SIG-M5 treated with dmso at 0.1 percent for 504 hours (cell line): ENCODE results near the gene ZNF792.
A peak's percentile ranks its signal among the peaks of the same experiment; 100 is the strongest.
"Not testable (repeated sequence)": the region's sequence is repeated elsewhere in the genome, so short reads cannot be mapped to it uniquely, and the experiment has no call there.

Source experiments
- DNase-seq: peaks from one replicate; lab custom pipeline; 2025; ENCODE audit not compliant: unreplicated experiment; lab: John Stamatoyannopoulos, UW

The ZNF792 gene

DNA sequence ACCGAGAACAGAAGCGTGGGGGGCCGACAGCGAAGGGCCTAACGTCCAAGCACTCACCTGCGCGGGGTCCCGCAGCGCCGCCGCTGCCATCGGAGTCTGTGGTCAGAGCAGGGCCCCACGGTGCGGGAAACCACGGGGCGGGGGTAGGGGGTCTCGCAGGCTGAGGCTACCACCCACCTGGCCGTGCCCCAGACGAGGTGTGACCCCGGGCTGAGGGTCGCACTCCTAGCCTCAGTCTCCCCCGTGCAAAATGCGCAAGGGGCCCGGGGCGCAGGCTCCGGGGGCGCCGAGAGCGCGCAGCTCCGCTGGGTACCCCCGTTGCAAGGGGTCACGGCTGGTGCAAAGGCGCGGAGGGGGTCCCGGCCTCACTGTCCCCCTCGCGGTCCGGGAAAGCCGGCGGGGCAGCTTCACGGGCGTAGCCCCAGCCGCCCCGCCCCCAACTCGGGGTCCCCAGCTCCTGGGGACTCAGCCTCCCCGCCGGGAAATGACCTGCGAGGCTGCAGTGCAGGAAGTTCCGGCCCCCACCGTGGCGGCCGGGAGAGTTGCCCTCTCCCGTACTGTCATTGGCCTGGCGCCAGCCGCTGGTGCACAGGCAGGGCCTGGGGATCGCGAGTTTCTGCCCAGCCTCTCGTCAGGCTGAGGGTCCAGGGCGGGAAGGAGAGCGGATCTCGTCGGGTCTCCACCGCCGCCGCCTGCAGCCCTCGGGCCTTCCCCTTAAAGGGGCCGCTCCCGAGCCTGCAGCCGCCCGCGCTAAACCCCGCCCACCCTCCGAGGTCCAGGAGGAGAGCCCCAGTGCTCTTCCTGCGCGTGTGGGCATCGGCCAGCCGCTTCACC lies at the start of gene ZNF792:
TSS of gene ZNF792 (minus strand) at position 657 of the 834 bp plus-strand sequence. CDS start at position 90, 567 bp downstream.
- DNase-seq = no peak

- DNase-seq = peak; percentile 24
These were observed 49.2 kb upstream of the ZNF792 start for GRCh38 chr19:35013041-35013819.

GRCh38 chr19:35011737-35012682 lies 48.0 kb upstream of the ZNF792 start:
- no peak for DNase-seq

GRCh38 chr19:35011091-35011689 lies 47.2 kb upstream of the ZNF792 start:
- DNase-seq = no peak

DNA sequence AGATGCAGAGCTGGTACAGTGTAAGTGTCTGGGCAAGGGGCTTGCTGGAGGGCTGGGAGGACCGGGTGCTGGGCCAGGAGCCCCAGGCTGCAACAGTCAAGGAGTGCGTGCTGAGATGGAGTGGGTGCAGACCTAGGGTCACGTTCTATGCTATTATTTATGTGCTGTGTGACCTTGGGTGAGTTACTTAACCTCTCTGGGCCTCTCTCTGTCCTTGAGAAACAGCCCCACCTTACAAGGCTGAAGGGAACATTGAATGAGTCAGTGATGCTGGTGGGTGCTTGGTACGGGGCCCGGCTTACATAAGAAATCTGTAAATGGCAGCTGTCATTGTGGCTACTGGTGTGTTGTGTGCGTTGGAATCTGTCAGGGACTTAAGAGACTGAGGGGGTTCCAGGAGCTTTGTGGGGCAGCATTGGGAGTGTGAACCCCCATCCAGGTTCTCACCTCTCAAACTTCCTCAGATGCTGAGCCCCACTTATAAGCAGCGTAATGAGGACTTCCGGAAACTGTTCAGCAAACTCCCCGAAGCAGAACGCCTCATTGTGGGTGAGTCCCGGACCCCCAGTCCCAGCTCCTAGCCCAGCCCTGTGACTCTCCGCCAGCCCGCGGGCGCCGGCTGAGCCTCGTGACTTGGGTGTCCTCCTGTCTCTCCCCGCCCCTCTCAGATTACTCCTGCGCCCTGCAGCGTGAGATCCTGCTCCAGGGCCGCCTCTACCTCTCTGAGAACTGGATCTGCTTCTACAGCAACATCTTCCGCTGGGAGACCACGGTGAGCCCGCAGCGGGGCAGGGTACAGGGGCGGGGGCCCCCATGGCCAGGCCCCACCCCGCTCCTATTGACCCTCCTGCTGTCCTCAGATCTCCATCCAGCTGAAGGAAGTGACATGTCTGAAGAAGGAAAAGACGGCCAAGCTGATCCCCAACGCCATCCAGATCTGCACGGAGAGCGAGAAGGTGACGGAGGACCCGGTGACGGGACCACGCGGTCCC lies 45.7 kb upstream of the ZNF792 start:
- DNase-seq = no peak

GRCh38 chr19:35008891-35009341 lies 44.9 kb upstream of the ZNF792 start:
- DNase-seq = no peak

DNA sequence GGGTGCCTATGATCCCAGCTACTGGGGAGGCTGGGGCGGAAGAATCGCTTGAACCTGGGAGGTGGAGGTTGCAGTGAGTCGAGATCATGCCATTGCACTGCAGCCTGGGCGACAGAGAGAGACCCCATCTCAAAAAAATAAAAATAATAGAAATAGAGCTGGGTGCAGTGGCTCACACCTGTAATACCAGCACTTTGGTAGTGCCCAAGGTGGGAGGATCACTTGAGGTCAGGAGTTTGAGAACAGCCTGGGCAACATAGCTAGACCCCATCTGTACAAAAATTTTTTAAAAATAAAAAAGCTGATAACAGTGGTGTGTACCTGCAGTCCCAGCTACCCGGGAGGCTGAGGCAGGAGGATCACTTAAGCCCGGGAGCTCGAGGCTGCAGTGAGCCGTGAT lies 43.4 kb upstream of the ZNF792 start:
- not testable (repeated sequence) for DNase-seq

- no peak for DNase-seq
These were observed 43.0 kb upstream of the ZNF792 start for GRCh38 chr19:35006999-35007365.

- DNase-seq = peak; percentile 76
These were observed 42.4 kb upstream of the ZNF792 start for GRCh38 chr19:35006342-35006998.

- not testable (repeated sequence) for DNase-seq
These were observed 41.9 kb upstream of the ZNF792 start for GRCh38 chr19:35006007-35006341.

DNA sequence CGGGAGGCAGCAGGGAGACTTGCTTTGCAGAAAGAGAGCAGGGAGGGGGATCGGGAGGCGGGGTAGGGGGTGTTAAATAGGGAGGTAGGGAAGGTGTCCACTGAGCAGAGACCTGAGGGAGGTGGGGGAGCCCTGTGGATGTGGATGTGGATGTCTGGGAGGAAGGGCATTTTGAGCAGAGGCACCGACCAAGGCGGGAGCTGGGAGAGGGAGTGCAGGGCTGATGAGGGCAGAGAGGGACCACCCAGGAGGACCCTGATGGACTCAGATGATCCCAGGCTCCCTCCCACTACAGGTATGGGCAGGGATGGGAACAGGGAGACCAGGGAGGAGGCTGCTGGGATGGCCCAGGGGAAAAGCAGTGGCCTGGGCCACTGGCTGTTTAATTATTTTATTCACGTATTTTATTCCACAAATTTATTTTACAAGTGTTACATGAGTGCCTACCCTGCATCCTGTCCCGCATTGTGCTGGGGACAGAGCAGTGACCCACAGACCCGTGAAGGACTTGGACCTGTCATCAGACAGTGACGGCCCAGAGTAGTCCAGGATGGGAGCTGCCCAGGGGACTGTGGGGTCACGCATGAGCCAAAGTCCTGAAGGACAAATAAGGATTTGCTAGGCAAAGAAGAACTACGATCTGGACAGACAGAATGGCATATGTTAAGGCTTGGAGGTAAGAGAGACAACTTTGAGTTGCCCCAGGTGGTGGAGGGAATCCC lies 41.4 kb upstream of the ZNF792 start:
- DNase-seq = no peak

DNA sequence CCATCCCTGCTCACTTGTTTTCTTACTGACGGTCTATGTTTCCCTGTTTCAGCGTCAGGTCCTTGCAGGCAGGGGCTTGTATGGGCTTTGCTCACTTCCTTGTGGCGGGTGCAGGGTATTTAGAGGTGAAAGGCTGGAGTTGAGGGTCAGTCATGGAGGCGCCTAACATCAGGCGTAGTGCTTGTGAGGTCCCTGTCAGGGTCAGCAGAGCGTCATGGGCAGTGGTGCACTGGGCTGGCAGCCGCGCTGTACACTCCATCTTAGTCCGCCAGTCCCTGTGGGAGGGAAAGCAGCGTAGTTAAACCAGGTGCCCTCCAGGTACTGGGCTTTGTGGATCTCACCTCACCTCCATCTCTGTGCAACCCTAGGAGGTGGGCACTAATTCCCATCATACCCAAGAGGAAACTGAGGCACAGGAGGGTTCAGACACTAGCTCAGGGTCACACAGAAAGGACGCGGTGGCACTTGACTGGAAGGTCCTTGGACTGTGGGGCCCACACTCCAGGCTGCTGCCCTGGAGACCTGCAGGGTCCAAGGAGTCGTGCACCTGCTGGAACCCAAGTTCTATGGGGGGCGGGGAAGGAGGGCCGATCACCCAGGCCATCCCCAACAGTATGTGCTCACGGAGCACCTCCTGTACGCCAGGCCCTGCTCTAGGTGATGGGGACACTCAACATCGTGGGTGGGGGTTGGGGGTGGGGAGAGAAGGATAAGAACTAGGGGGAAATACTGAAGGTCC lies 40.7 kb upstream of the ZNF792 start:
- no peak for DNase-seq

GRCh38 chr19:35002037-35002535 lies 38.1 kb upstream of the ZNF792 start:
- no peak for DNase-seq

GRCh38 chr19:35000647-35001501 lies 36.8 kb upstream of the ZNF792 start:
- peak; percentile 52 for DNase-seq

DNA sequence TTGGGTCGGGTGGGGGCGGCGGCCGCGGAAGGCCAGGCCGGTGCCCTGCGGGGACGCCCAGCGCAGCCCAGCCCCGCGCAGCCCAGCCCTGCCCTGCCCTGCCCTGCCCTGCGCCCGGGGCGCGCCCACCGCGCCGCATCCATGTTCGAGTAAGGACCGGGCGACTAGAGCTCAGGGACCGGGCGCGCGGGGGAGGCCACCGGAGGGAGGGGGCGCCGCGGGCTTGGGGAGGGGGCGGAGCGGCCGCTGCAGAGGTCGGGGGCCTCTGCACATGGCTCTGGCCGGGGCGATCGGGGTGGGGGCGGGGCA lies 36.3 kb upstream of the ZNF792 start:
- no peak for DNase-seq

GRCh38 chr19:34999498-35000337 lies 35.7 kb upstream of the ZNF792 start, which contains the start of gene GRAMD1A:
Gene GRAMD1A, plus strand, starts transcription at chr19:35000323. Its CDS starts 156 bp downstream, at chr19:35000479.
- DNase-seq = peak; percentile 67
